Measurements from ENCODE around the gene KDR.

The KDR gene

GRCh38 chr4:55125087-55125721 is at the start of gene KDR:
TSS of gene KDR (minus strand) at chr4:55125595. CDS start at chr4:55125293, 302 bp downstream.
- DNase-seq (ENCODE audit: low read depth) = no peak

- no peak for DNase-seq (ENCODE audit: low read depth)
These were observed 48.2 kb upstream of the KDR start for GRCh38 chr4:55173580-55173979.

GRCh38 chr4:55172694-55173287 is 47.4 kb upstream of the KDR start:
- no peak for DNase-seq (ENCODE audit: low read depth)

GRCh38 chr4:55170462-55170861 is 45.1 kb upstream of the KDR start:
- DNase-seq (ENCODE audit: low read depth) = no peak

- DNase-seq (ENCODE audit: low read depth) = no peak
These were observed 44.1 kb upstream of the KDR start for GRCh38 chr4:55169352-55169961.

- DNase-seq (ENCODE audit: low read depth) = no peak
These were observed 37.0 kb upstream of the KDR start for GRCh38 chr4:55162396-55162795.

GRCh38 chr4:55161739-55162138 is 36.3 kb upstream of the KDR start:
- no peak for DNase-seq (ENCODE audit: low read depth)

GRCh38 chr4:55159851-55160250 is 34.5 kb upstream of the KDR start:
- DNase-seq (ENCODE audit: low read depth) = no peak

- DNase-seq (ENCODE audit: low read depth) = no peak
These were observed 33.6 kb upstream of the KDR start for GRCh38 chr4:55158957-55159356.

GRCh38 chr4:55157559-55158277 is 32.3 kb upstream of the KDR start:
- no peak for DNase-seq (ENCODE audit: low read depth)

- DNase-seq (ENCODE audit: low read depth) = no peak
These were observed 29.5 kb upstream of the KDR start for GRCh38 chr4:55154933-55155332.

GRCh38 chr4:55154290-55154880 is 29.0 kb upstream of the KDR start:
- DNase-seq (ENCODE audit: low read depth) = no peak

GRCh38 chr4:55143858-55144257 is 18.5 kb upstream of the KDR start:
- no peak for DNase-seq (ENCODE audit: low read depth)

- no peak for DNase-seq (ENCODE audit: low read depth)
These were observed 13.0 kb upstream of the KDR start for GRCh38 chr4:55138367-55138766.

- DNase-seq (ENCODE audit: low read depth) = no peak
These were observed 11.2 kb upstream of the KDR start for GRCh38 chr4:55136634-55137033.

- no peak for DNase-seq (ENCODE audit: low read depth)
These were observed 8.6 kb upstream of the KDR start for GRCh38 chr4:55133951-55134350.

- DNase-seq (ENCODE audit: low read depth) = no peak
These were observed 7.4 kb upstream of the KDR start for GRCh38 chr4:55132775-55133174.

- DNase-seq (ENCODE audit: low read depth) = no peak
These were observed 2.1 kb upstream of the KDR start for GRCh38 chr4:55127521-55127920.

GRCh38 chr4:55127053-55127452 is 1.7 kb upstream of the KDR start:
- DNase-seq (ENCODE audit: low read depth) = no peak

- DNase-seq (ENCODE audit: low read depth) = no peak
These were observed 557 bp upstream of the KDR start for GRCh38 chr4:55125763-55126541.

- DNase-seq (ENCODE audit: low read depth) = no peak
These were observed 896 bp downstream of the KDR start for GRCh38 chr4:55124322-55125076.

Data from stimulated activated CD8-positive, alpha-beta memory T cell treated with anti-CD3 and anti-CD28 coated beads, Interleukin-15, amount 100 ng/mL, for 1 hour (primary cell).